ENCODE data around the gene TTPAL.

- TF ChIP-seq, protein P1, sequence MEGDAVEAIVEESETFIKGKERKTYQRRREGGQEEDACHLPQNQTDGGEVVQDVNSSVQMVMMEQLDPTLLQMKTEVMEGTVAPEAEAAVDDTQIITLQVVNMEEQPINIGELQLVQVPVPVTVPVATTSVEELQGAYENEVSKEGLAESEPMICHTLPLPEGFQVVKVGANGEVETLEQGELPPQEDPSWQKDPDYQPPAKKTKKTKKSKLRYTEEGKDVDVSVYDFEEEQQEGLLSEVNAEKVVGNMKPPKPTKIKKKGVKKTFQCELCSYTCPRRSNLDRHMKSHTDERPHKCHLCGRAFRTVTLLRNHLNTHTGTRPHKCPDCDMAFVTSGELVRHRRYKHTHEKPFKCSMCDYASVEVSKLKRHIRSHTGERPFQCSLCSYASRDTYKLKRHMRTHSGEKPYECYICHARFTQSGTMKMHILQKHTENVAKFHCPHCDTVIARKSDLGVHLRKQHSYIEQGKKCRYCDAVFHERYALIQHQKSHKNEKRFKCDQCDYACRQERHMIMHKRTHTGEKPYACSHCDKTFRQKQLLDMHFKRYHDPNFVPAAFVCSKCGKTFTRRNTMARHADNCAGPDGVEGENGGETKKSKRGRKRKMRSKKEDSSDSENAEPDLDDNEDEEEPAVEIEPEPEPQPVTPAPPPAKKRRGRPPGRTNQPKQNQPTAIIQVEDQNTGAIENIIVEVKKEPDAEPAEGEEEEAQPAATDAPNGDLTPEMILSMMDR (IDR thresholded peaks at IDR 0.05), result no peak
- TF ChIP-seq POLR2A (IDR thresholded peaks at IDR 0.05), result no peak
Measured at GRCh38 chr20:44454306-44454963, 21.2 kb upstream of the TTPAL start.
